GM19455 (cell line): ENCODE results near the gene HAAO.

Source experiments
- ATAC-seq: cut with Tn5 transposase; IDR thresholded peaks from one replicate; pipeline ENCODE4 v1.9.1; 2021; ENCODE audit not compliant: unreplicated experiment

Gene HAAO

GRCh38 chr2:42769583-42770287, 22.6 kb downstream of the HAAO start:
- no peak for ATAC-seq

DNA sequence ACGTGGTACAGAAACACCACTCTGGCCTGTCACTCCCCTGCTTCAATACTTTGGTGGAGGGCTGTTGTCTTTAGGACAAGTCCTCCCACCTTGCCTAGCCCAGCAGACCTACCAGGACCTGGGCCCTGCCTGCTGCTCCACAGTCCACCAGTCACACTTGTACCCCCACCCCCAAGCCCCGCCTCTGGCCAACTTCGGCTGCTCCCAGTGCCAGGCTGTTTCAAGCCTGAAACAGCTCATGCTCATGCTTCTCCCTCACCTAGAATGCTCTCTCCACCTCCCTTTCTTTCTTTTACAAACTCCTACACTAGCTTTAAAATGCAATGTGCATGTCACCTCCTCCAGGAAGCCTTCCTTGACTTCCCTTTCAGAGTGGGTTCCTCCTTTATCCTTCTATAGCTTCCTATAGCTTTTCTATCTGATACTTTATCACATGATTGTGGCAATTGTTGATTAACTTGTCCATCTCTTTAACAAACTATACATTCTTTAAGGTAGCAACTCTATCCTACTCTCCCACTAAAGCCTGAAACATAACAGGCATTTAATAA, 23.6 kb downstream of the HAAO start:
- ATAC-seq: no peak

DNA sequence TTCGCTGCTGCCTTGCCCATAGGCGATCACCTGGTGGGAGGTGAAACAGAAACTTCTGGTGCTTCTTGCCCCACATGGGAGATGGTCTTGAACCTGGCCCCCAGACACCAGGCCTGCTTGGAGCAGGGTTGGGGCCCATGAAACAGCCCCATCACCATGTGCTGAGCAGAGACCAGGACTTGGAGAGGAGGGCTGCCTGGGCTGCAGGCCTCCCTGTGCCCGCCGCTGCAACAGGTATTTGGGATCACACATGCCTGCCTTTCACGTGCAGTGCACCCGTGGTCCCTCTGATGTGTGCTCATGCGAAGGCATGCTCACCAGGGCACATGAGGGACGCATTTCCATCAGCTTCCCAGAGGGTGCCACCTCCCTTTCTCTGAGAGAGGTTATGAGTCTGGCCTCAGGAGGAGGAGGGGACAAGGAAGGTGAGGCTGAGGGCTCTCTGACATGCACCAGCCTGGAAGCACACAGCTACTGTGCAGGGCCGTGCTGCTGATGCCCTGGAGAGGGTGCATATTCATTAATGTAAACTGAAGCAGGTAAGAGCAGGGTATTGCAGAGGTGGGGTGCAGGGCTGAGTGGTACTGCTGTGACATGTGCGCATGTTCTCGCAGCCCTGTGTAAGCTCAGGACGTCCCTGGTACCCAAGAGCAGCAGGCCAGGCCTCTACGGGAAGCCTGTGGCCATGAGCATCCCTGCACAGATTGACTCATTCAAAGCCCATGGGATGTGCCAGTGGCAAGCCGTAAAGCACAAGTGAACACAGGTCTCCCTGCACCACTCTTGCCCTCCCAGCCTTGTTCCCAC, 24.3 kb downstream of the HAAO start:
- ATAC-seq: no peak

DNA sequence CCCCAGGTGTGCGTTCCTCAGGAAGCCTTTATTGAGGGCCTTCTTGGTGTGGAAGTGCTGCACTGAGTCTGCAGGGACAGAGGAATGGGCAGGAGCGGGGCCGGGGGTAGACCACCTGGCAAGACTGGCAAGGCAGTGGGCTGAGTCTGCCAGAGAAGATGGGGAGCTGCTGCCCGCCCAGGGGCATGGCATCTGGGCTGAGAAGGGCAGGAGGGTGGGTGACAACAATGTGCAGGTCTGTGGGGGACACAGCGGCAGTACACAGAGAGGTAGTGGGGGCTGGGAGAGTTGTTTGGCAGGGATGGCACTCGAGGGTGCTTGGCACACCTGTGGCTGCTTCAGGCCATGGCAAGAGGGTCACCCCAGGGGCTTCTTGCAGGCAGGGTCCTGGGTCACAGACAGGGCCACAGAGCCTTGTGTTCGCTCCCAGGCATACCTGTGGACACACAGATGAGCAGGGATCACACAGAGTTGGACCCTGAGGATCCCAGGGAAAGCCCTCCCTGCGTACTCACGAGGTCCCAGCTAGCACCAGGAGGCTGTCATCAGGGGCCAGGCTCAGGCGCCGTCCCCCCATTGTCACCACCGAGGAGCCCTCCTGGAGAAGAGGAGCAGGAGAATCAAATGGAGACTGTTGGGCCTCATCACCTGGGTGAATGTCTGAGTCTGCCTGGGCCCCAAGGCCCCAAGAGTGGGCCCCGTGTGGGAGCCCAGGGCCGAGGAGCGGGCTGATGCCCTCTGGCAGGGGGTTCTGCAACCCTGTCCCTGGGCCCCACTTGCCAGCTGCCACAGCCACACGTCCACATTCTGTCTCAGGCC, 25.1 kb downstream of the HAAO start:
- ATAC-seq: no peak

DNA sequence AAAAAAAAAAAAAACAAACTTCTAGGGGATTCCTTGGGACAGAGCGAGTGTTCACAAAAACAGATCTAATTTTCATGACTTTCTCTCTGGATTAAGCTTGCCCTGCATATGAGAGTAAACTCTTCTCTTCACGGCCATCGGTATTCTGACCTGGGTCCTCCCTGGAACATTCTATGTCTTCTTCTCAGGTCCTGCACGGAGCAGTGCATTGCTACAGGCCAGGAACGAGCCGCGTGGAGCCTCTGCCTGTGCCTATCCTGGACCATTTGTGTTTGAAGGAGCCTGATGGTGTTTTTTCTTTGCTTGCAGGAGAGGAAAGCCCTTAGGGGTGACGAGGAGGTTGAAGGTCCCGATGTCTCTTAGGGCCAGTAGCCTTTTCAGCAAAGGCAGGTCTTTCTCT, 26.7 kb downstream of the HAAO start:
- ATAC-seq: no peak

DNA sequence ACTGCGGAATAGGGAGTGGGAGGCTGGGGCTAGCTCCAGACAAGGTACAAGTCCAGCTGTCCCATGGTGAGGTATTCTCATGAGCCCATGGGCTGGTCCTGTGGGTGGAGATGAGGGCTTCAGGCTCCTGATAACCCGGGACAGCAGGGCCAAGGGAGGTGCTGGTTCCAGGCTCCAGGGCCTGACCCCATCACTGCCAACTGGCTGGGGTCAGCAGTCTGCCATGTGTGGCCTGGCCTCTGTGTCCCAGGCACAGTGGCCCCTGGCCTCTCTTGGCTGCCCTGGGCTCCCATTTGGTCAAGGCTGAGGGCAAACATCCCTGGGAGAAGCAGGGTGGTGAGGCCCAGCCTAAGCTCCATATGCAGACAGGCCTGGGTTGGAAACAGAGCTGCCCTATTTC, 27.5 kb downstream of the HAAO start:
- ATAC-seq: no peak

GRCh38 chr2:42764096-42764495, 28.3 kb downstream of the HAAO start, which contains the start of gene OXER1:
TSS of gene OXER1 (minus strand) at chr2:42764135. CDS start at chr2:42764062, 73 bp downstream.
- no peak for ATAC-seq

DNA sequence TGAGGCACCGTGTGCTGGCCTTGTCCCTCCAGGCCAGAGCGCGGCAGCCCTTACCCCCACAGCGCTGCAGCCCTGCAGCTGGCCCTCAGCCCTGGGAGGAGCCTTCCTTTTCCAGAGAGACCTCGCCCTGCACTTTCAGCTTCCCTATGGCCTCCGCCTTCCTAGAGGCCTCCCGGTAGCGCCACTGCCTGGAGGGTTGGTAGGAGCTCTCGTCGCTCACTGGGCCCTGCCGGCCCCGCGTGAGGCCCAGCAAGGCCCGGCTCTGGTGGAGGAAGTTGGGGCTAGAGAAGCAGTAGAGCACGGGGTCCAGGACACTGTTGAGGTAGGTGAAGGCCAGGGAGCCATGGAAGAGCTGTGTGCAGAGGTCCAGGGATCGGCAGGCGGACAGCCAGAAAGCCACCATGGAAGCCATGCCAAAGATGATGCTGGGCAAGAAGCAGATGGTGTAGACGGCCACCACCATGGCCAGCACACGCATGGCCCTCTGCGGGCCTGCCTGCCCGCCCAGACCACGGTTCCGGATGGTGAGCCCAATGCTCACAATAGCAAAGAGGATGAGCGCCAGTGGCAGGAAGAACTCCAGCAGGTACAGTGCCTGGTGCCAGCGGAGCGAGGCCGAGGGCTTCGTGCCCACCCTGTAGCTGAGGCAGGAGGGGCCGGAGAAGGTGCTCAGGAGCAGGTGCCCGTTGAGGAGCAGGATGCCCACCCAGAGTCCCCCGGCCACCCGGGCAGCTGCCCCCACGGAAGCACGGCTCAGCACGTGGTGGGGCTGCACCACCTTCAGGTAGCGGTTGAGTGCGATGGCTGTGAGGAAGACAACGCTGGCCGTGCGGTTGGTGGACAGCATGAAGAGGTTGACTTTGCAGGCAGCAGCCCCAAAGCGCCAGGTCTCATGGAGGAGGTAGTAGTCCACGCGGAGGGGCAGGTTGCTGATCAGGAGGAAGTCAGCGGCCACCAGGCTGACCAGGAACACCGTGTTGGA, 29.3 kb downstream of the HAAO start:
- no peak for ATAC-seq

DNA sequence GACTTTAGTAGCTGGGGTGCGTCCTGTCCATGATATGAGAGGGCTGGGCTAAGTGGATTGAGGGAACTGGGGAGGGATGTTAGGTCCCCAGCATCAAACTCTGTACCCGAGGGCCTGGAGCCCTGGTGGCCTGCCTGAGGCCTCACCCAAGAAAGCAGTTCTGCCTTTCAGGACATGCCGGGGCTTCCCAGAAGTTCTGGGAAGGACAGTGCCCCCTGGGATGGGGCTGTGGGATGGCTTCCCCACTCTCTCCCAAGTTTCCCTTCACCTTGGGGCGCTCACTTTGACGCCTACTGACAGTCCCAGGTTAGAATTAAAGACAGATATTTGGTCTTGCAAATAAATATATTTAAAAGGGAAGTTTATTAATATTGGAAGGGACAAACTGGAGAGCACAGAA, 30.2 kb downstream of the HAAO start:
- no peak for ATAC-seq

GRCh38 chr2:42761554-42761953, 30.8 kb downstream of the HAAO start:
- ATAC-seq: no peak

DNA sequence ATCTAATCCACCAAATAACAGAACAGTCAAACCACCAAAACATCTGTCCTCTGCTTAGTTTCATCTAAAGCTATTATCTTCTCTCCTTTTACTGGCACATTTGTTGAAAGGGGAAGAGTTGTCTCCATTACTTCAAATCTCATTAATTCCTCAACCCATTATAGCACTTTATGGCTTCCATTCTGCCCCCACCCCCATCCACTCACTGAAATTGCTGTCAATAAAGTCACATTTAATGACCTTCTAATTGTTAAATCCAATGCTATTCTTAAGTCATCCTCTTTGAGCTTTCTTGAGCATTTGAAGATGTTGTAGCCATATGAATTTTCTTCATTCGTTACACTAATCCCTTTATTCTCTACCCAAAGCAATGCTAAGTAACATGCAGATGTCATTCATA, 33.6 kb downstream of the HAAO start:
- ATAC-seq: no peak

DNA sequence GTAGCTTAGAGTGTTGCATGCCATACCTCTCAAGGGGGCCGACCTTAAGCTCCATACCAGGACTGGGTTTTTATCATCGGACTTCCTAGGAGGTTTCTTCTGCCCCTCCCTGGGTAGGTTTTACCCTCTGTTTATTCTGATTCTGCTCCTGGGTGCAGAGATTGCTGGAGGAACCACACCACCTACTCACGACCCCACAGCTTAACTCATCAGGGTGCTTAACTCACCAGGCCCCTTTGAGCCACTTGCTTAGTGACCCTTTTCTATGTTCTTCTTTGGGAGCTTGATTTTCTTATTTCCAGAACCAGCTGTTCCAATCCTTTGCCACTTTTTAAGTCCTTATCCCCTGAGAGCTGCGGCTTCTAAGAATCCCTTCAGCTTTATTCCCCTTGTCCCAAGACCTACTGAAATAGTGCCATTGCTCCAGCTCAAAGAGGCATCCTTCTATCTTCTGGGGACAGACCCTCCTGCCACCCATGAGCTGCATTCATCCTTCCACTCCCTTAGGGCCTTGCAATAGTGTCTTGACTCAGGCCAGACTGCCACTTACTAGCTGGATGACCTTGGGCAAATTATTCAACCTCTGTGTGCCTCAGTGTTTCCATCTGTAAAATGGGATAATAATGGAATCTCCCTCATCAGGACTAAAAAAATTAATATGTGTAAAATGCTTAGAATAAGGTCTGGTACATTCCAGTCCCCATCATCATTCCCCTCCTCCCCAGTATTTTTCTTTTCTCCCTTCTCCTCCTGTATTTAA, 34.2 kb downstream of the HAAO start:
- no peak for ATAC-seq

- ATAC-seq: no peak
Observed at GRCh38 chr2:42756966-42757513, 35.3 kb downstream of the HAAO start.

GRCh38 chr2:42756150-42756775, 36.1 kb downstream of the HAAO start:
- no peak for ATAC-seq

DNA sequence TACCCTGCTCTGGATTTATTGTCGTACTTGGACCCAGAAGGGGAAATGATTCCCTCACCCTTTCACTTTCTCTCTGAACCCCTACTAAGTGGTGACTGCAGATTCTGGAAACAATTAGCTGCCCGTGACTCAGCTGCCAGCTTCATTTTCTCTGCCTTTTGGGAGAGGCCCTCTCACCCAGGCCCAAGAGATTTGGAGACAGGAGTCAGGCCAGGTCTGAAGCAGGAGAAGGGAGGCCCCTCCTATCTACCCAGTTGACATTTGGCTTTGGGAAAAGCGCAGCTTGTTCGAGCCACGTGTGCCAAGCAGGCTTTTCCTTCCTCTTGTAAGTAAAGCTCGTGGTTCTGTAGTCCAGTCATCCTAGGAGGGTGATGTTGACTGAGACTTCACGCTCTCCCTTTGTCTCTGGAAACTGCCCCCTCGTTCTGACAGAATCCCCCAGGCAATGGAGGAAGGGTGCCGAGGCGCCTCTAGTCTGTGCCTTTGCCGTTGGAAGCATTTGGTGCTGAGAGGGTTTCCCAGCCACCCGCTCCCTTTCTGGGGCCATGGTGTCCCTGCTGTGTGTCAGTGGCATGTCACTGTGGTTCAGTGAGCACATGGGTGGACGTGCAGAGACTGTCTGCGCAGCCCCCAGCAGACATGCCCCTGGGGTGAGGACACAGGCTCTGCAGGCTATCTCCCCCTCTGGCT, 37.0 kb downstream of the HAAO start:
- no peak for ATAC-seq

GRCh38 chr2:42754776-42755140, 37.6 kb downstream of the HAAO start:
- no peak for ATAC-seq

GRCh38 chr2:42754021-42754775, 38.2 kb downstream of the HAAO start:
- ATAC-seq: no peak
